DOHH2 (cell line): ENCODE measurements around the gene CTTNBP2NL.

Experiments used
- H3F3A ChIP-seq: fragments of 200-600 bp; sonication (generic), shearing (Covaris generic); 2 replicates; pipeline ENCODE4 v1.6.0; 2016; ENCODE audit warnings: antibody characterized with exemption, mild to moderate bottlenecking; ENCODE audit not compliant: control insufficient read depth, insufficient read depth
- H3K27ac ChIP-seq: fragments of 200-600 bp; sonication (generic); 2 replicates; pipeline ENCODE4 v1.5.1; 2014; ENCODE audit warnings: low read depth, mild to moderate bottlenecking, low read length, moderate library complexity
- H3K27me3 ChIP-seq: fragments of 200-600 bp; sonication (generic); 2 replicates; pipeline ENCODE4 v1.6.1; 2014; ENCODE audit warnings: mild to moderate bottlenecking, low read length, mixed read lengths; ENCODE audit not compliant: control insufficient read depth
- H3K36me3 ChIP-seq: fragments of 200-600 bp; sonication (generic); 2 replicates; pipeline ENCODE4 v1.6.1; 2014; ENCODE audit warnings: mild to moderate bottlenecking, low read length, moderate library complexity, mixed read lengths; ENCODE audit not compliant: control insufficient read depth
- H3K4me1 ChIP-seq: fragments of 200-600 bp; sonication (generic); 2 replicates; pipeline ENCODE4 v1.6.1; 2014; ENCODE audit warnings: mild to moderate bottlenecking, low read length, mixed read lengths; ENCODE audit not compliant: control insufficient read depth
- H3K4me2 ChIP-seq: fragments of 200-600 bp; sonication (generic); 2 replicates; pipeline ENCODE4 v1.6.0; 2014; ENCODE audit warnings: mild to moderate bottlenecking, low read length, moderate library complexity
- H3K4me3 ChIP-seq: fragments of 200-600 bp; sonication (generic); 2 replicates; pipeline ENCODE4 v1.5.1; 2014; ENCODE audit warnings: mild to moderate bottlenecking, low read length, mixed read lengths
- H3K79me2 ChIP-seq: fragments of 200-600 bp; sonication (generic); 2 replicates; pipeline ENCODE4 v1.6.1; 2014; ENCODE audit warnings: mild to moderate bottlenecking, low read length, mixed read lengths; ENCODE audit not compliant: control insufficient read depth
- H3K9me2 ChIP-seq: fragments of 200-600 bp; sonication (generic); replicated peaks from 2 replicates; pipeline ENCODE4 v1.6.1; 2014; ENCODE audit warnings: mild to moderate bottlenecking, low read length, mixed read lengths; ENCODE audit not compliant: control insufficient read depth
- H3K9me3 ChIP-seq: fragments of 200-600 bp; sonication (generic); 2 replicates; pipeline ENCODE4 v1.6.1; 2014; ENCODE audit warnings: antibody characterized with exemption, low read length, mixed read lengths; ENCODE audit not compliant: control insufficient read depth, insufficient read depth
- H4K20me1 ChIP-seq: fragments of 200-600 bp; sonication (generic); 2 replicates; pipeline ENCODE4 v1.6.0; 2014; ENCODE audit warnings: low read depth, mild to moderate bottlenecking, antibody characterized with exemption, low read length, moderate library complexity; ENCODE audit not compliant: control insufficient read depth, insufficient read depth
- EZH2phosphoT487 ChIP-seq: fragments of 200-600 bp; sonication (generic); IDR thresholded peaks from 2 replicates; pipeline ENCODE4 v1.6.1; 2017; ENCODE audit warnings: borderline replicate concordance, mild to moderate bottlenecking, antibody characterized with exemption, low read length, moderate library complexity, mixed read lengths
- TF ChIP-seq, protein P1 (sequence below): fragments of 200-600 bp; sonication (generic); IDR thresholded peaks from one replicate; pipeline ENCODE4 v1.5.1; 2014; ENCODE audit warnings: antibody characterized with exemption, mild to moderate bottlenecking, low read depth, low read length; ENCODE audit not compliant: poor library complexity, severe bottlenecking

CTTNBP2NL gene

DNA sequence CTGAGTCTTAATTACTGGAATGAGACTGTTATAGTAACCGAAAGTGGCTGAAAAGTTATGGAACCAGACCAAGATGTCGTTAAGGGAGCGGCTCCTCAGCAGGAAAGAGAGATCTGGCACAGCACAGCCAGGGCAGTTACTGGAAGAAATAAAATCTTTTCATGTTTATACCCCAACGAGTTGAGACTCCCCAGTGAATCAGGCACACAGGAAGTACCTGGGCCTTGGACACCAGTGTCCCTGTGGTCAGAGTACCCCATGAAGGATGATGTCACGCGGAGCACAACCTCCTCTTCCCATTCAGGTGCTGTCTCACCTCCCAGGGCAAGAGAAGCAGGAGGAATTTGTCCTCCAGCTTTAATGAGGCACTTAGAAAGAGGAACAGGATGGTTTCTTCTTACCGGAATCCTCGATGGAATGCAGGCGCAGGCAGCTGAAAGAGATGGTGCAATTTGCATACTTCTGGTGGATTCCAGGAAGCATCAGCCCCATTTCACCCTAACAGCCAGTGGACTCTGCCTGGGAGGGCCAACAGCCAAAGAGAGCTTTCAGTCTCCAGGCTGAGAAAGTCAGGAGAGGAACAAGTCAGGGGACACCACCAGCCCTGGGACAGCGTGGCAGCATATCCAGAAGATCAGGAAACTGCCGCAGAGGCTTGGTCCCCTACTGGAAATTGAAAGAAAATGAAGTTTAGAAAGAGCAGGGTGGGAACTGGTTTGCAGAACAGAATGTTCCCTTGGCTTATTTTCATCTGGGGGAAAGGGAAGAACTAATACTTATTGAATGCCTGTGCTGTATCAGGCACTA, 35.9 kb upstream of the CTTNBP2NL start:
- H3K27ac ChIP-seq = no peak overlapping the region
- H3K4me3 ChIP-seq = no peak overlapping the region

DNA sequence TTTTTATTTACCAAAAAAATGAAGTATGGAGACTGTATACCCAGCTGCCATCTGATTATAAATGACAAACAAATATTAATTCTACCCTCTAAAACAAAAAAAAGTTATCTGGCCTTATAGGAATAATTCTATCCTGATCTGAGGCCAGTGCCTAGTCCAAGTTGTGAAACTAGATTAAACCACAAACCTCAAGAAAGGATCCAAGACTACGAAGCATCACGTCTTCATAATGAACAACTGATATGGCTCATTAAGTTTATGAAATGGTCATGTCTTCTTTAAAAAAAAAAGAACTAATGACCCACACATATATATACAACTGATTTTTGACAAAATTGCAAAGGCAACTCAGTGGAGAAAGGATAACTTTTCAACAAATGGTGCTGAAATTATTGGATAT, 32.4 kb upstream of the CTTNBP2NL start:
- peaks cover 16% of the 10 kb centered on the region; the same call in 1 of the 2 replicates for H3K27me3 ChIP-seq
- H3K4me3 ChIP-seq = no peak overlapping the region
- H3K9me3 ChIP-seq = no peaks in the 10 kb centered on the region
- no peak overlapping the region for H3K27ac ChIP-seq
- H3K36me3 ChIP-seq = no peaks in the 10 kb centered on the region
- no peaks in the 10 kb centered on the region; the same call in 1 of the 2 replicates for H4K20me1 ChIP-seq
- H3K4me2 ChIP-seq = no peak overlapping the region
- no peaks in the 10 kb centered on the region for H3K79me2 ChIP-seq
- no peaks in the 10 kb centered on the region for H3K4me1 ChIP-seq
- H3K9me2 ChIP-seq = no peaks in the 10 kb centered on the region
- TF ChIP-seq EZH2phosphoT487 = no peak
- TF ChIP-seq, protein P1, sequence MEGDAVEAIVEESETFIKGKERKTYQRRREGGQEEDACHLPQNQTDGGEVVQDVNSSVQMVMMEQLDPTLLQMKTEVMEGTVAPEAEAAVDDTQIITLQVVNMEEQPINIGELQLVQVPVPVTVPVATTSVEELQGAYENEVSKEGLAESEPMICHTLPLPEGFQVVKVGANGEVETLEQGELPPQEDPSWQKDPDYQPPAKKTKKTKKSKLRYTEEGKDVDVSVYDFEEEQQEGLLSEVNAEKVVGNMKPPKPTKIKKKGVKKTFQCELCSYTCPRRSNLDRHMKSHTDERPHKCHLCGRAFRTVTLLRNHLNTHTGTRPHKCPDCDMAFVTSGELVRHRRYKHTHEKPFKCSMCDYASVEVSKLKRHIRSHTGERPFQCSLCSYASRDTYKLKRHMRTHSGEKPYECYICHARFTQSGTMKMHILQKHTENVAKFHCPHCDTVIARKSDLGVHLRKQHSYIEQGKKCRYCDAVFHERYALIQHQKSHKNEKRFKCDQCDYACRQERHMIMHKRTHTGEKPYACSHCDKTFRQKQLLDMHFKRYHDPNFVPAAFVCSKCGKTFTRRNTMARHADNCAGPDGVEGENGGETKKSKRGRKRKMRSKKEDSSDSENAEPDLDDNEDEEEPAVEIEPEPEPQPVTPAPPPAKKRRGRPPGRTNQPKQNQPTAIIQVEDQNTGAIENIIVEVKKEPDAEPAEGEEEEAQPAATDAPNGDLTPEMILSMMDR = no peak
- no peaks in the 10 kb centered on the region for H3F3A ChIP-seq

More for the DNA sequence above, 35.9 kb upstream of the CTTNBP2NL start:
- Histone ChIP-seq H3K79me2 (no peaks in the 10 kb centered on the region), H3K4me2 (no peak overlapping the region), H3K9me3 (no peaks in the 10 kb centered on the region), H3K36me3 (no peaks in the 10 kb centered on the region), H3K27me3 (peaks cover 21% of the 10 kb centered on the region), H3K9me2 (no peaks in the 10 kb centered on the region), H3K4me1 (no peaks in the 10 kb centered on the region), H3F3A (no peaks in the 10 kb centered on the region), H4K20me1 (no peaks in the 10 kb centered on the region; the same call in 1 of the 2 replicates)
- no peak for TF ChIP-seq EZH2phosphoT487
- TF ChIP-seq, protein P1 = no peak

DNA sequence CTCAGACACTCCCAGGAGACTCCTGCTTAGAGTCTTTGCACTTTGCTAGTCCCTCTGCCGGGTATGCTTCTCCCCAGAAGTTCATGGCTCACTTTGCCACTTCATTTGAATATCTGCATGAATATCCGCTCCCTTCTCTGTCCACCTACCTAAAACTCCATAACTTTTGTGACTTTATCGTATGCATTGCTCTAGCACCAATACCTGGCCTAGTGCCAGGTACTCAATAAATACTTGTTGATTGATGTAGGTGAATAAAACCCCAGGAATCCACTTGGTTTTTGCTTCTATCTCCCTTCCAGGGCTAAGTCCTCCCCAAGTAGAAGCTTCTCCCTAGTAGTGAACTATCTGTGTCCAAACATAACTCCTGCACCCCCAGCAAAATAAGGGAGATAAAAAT, 27.8 kb upstream of the CTTNBP2NL start:
- no peaks in the 10 kb centered on the region for H3K79me2 ChIP-seq
- H3F3A ChIP-seq = no peaks in the 10 kb centered on the region
- peaks cover 10% of the 10 kb centered on the region; the same call in 1 of the 2 replicates for H3K27me3 ChIP-seq
- no peaks in the 10 kb centered on the region for H3K36me3 ChIP-seq
- no peak overlapping the region for H3K27ac ChIP-seq
- no peaks in the 10 kb centered on the region for H3K9me3 ChIP-seq
- H3K9me2 ChIP-seq = no peaks in the 10 kb centered on the region
- no peaks in the 10 kb centered on the region; the same call in 1 of the 2 replicates for H4K20me1 ChIP-seq
- H3K4me1 ChIP-seq = no peaks in the 10 kb centered on the region
- H3K4me3 ChIP-seq = no peak overlapping the region
- no peak overlapping the region for H3K4me2 ChIP-seq
- no peak for TF ChIP-seq EZH2phosphoT487
- TF ChIP-seq, protein P1 = no peak
